ENCODE data around the gene NANOS3. TPM values are rescaled to one million over a fixed set of nuclear protein-coding genes. Genes with fewer than 3 reads are reported as not detected.
A peak's percentile ranks its signal among the peaks of the same experiment; 100 is the strongest.

NANOS3 gene
- total and polyA plus RNA-seq, 2 of the 13 experiments (the other 11 are each of a cell fraction or from before 2014, with no cell fraction given) = 0.21 TPM; not detected in 1

GRCh38 chr19:13905634-13906520, 28.9 kb downstream of the NANOS3 start, which contains the start of the genes BRME1 and CC2D1A (continued):
- no peak for TF ChIP-seq CEBPB (IDR thresholded peaks at IDR 0.05; ENCODE audit: borderline replicate concordance, low read depth, low read length)
- TF ChIP-seq ZIK1 (CRISPR knock-in tag; IDR thresholded peaks at IDR 0.05; ENCODE audit: borderline replicate concordance, low read depth) = peak; percentile 93
- no peak for TF ChIP-seq MAZ (IDR thresholded peaks at IDR 0.05; ENCODE audit: borderline replicate concordance, low read depth, low read length)
- peak; percentile 96 for TF ChIP-seq MAZ (CRISPR knock-in tag; IDR thresholded peaks at IDR 0.05; ENCODE audit: low read depth)
- TF ChIP-seq HOXA7 (CRISPR knock-in tag; IDR thresholded peaks at IDR 0.05) = no peak
- no peak for TF ChIP-seq ZSCAN30 (CRISPR knock-in tag; IDR thresholded peaks at IDR 0.05)
- no peak for TF ChIP-seq MYNN (CRISPR knock-in tag; IDR thresholded peaks at IDR 0.05; ENCODE audit: low read depth)
- TF ChIP-seq ZNF24 (IDR thresholded peaks at IDR 0.05) = no peak
- peak; percentile 25; the same call in 1 of the 2 replicates for TF ChIP-seq ZNF513 (CRISPR knock-in tag; conservative IDR thresholded peaks at IDR 0.05)
- no peak for TF ChIP-seq ZNF597 (CRISPR knock-in tag; IDR thresholded peaks at IDR 0.05)
- peak; percentile 90 for TF ChIP-seq ZNF274 (CRISPR knock-in tag; IDR thresholded peaks at IDR 0.05)
- no peak for TF ChIP-seq MAFK (conservative IDR thresholded peaks at IDR 0.05 in 1 of 2, IDR thresholded peaks at IDR 0.05 in 1 of 2; ENCODE audit: low read length in 2 of 2)
- TF ChIP-seq FIP1L1 (IDR thresholded peaks at IDR 0.05; ENCODE audit: borderline replicate concordance, insufficient read depth, low read depth, low read length) = no peak
- TF ChIP-seq ZNF143 (CRISPR knock-in tag; IDR thresholded peaks at IDR 0.05) = peak; percentile 98
- no peak for TF ChIP-seq ZNF253 (CRISPR knock-in tag; IDR thresholded peaks at IDR 0.05; ENCODE audit: borderline replicate concordance)
- TF ChIP-seq THAP11 (CRISPR knock-in tag; IDR thresholded peaks at IDR 0.05) = peak; percentile 100
- TF ChIP-seq ZNF414 (CRISPR knock-in tag; IDR thresholded peaks at IDR 0.05) = no peak
- no peak for TF ChIP-seq ZNF644 (CRISPR knock-in tag; IDR thresholded peaks at IDR 0.05; ENCODE audit: low read depth)
- 0 out of 2 replicates have a peak, but pooled peaks have one; percentile 42 for TF ChIP-seq MIER2 (CRISPR knock-in tag; IDR thresholded peaks at IDR 0.05)
- TF ChIP-seq ZNF768 (CRISPR knock-in tag; IDR thresholded peaks at IDR 0.05) = peak; percentile 71; the same call in 1 of the 2 replicates
- peak; percentile 50; the same call in 1 of the 2 replicates for TF ChIP-seq ZNF607 (CRISPR knock-in tag; IDR thresholded peaks at IDR 0.05; ENCODE audit: borderline replicate concordance)
- TF ChIP-seq ZFY (CRISPR knock-in tag; IDR thresholded peaks at IDR 0.05) = peak; percentile 92
- TF ChIP-seq CSRNP2 (CRISPR knock-in tag; conservative IDR thresholded peaks at IDR 0.05; ENCODE audit: low read depth) = no peak
- TF ChIP-seq ZBTB8A (CRISPR knock-in tag; IDR thresholded peaks at IDR 0.05; ENCODE audit: borderline replicate concordance, low read depth) = 0 out of 2 replicates have a peak, but pooled peaks have one; percentile 45
- TF ChIP-seq SAP130 (CRISPR knock-in tag; IDR thresholded peaks at IDR 0.05; ENCODE audit: low read depth) = peak; percentile 74
- TF ChIP-seq BHLHE40 (IDR thresholded peaks at IDR 0.05; ENCODE audit: low read length) = no peak

Measured in HepG2 (cell line).